ENCODE results near the gene GPR180. TPM values are rescaled to one million over a fixed set of nuclear protein-coding genes. Genes with fewer than 3 reads are reported as not detected.
A peak's percentile ranks its signal among the peaks of the same experiment; 100 is the strongest.

GPR180 gene
- total RNA-seq, 1 experiment from 2014 or later: 5.0 TPM

DNA sequence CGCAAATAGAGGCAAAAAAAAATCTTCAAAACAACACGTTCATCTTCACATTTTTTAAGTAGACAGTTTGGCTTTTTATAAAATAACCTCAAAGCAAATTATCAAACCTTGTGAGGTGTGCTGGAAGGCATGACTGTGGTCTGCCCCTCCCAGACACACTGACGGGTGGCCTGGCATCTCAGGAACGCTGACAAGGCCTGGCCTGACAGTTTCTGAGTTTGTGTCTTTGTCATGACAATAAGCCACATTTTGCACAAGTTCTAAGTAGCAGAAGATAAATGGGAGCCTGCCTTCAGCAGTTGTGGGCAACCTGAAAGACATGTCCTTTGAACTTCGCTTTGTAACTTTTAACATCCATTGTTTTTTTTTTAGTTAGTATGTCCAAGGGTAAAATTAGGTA, 72.2 kb downstream of the GPR180 start:
- peak; percentile 33 for DNase-seq (ENCODE audit: low spot score)
- CTCF ChIA-PET: interaction anchor here (1.0 to 4.1 kb wide), 4 partner anchors 13 to 53 kb away, joined by 3 to 33 read pairs (median 4); no protein-coding TSS in a partner anchor
- peak; percentile 15; the same call in 1 of the 2 replicates for TF ChIP-seq TEAD1 (CRISPR knock-in tag; IDR thresholded peaks at IDR 0.05)
- TF ChIP-seq, protein P1, sequence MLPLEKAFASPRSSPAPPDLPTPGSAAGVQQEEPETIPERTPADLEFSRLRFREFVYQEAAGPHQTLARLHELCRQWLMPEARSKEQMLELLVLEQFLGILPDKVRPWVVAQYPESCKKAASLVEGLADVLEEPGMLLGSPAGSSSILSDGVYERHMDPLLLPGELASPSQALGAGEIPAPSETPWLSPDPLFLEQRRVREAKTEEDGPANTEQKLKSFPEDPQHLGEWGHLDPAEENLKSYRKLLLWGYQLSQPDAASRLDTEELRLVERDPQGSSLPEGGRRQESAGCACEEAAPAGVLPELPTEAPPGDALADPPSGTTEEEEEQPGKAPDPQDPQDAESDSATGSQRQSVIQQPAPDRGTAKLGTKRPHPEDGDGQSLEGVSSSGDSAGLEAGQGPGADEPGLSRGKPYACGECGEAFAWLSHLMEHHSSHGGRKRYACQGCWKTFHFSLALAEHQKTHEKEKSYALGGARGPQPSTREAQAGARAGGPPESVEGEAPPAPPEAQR (CRISPR knock-in tag; IDR thresholded peaks at IDR 0.05): no peak
- no peak overlapping the region for H3K4me3 Mint-ChIP-seq
- no peaks in the 10 kb centered on the region; the same call in 1 of the 2 replicates for H3K27me3 Mint-ChIP-seq (ENCODE audit: low read depth)
- H3K9me3 Mint-ChIP-seq: no peaks in the 10 kb centered on the region
- POLR2A ChIA-PET: no interaction called here
- H3K27ac Mint-ChIP-seq: peak overlapping the region; percentile 71
- H3K4me1 Mint-ChIP-seq: peaks cover 20% of the 10 kb centered on the region
- H3K36me3 Mint-ChIP-seq: no peaks in the 10 kb centered on the region
- ATAC-seq: peak; percentile 73

DNA sequence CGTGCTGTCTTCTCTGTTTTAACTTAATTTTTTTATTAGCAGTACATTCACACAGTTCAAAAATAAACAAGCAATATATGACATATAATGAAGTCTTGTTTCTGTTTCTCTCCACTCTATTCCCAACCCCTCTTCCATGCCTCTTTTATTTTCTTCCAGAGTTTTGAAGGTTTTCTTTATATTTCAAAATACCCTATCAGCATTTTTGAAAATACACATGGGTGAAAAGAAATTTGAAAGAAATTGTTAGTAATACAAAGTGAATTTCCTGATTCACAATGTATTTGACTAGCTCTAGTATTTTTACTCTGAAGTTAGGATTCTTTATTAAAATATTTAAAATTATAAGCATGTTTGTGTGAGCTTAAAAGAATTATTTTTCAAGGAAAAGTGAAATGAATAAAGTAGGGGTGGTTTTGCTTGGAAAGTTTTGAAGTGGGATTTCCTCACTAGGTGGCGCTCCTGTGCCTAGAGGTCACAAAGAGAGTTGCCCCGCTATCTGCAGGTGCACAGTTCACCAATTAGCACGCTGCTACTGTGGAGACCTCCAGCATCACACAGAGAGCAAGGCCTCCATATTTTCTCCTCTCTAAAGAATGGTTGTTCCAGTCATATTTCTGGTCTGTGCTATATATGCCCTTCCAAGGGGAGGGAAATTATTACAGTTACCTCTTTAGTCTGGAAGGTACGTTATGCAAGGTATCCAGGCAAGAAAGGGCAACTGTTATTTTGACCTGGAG, 73.1 kb downstream of the GPR180 start:
- TF ChIP-seq, protein P2, sequence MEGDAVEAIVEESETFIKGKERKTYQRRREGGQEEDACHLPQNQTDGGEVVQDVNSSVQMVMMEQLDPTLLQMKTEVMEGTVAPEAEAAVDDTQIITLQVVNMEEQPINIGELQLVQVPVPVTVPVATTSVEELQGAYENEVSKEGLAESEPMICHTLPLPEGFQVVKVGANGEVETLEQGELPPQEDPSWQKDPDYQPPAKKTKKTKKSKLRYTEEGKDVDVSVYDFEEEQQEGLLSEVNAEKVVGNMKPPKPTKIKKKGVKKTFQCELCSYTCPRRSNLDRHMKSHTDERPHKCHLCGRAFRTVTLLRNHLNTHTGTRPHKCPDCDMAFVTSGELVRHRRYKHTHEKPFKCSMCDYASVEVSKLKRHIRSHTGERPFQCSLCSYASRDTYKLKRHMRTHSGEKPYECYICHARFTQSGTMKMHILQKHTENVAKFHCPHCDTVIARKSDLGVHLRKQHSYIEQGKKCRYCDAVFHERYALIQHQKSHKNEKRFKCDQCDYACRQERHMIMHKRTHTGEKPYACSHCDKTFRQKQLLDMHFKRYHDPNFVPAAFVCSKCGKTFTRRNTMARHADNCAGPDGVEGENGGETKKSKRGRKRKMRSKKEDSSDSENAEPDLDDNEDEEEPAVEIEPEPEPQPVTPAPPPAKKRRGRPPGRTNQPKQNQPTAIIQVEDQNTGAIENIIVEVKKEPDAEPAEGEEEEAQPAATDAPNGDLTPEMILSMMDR (IDR thresholded peaks at IDR 0.05): peak; percentile 68
- TF ChIP-seq, protein P3, sequence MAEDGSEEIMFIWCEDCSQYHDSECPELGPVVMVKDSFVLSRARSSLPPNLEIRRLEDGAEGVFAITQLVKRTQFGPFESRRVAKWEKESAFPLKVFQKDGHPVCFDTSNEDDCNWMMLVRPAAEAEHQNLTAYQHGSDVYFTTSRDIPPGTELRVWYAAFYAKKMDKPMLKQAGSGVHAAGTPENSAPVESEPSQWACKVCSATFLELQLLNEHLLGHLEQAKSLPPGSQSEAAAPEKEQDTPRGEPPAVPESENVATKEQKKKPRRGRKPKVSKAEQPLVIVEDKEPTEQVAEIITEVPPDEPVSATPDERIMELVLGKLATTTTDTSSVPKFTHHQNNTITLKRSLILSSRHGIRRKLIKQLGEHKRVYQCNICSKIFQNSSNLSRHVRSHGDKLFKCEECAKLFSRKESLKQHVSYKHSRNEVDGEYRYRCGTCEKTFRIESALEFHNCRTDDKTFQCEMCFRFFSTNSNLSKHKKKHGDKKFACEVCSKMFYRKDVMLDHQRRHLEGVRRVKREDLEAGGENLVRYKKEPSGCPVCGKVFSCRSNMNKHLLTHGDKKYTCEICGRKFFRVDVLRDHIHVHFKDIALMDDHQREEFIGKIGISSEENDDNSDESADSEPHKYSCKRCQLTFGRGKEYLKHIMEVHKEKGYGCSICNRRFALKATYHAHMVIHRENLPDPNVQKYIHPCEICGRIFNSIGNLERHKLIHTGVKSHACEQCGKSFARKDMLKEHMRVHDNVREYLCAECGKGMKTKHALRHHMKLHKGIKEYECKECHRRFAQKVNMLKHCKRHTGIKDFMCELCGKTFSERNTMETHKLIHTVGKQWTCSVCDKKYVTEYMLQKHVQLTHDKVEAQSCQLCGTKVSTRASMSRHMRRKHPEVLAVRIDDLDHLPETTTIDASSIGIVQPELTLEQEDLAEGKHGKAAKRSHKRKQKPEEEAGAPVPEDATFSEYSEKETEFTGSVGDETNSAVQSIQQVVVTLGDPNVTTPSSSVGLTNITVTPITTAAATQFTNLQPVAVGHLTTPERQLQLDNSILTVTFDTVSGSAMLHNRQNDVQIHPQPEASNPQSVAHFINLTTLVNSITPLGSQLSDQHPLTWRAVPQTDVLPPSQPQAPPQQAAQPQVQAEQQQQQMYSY (CRISPR knock-in tag; IDR thresholded peaks at IDR 0.05): no peak
- no peak for TF ChIP-seq ELF4 (CRISPR knock-in tag; IDR thresholded peaks at IDR 0.05; ENCODE audit: low read depth)
- TF ChIP-seq ZNF138 (CRISPR knock-in tag; conservative IDR thresholded peaks at IDR 0.05): no peak
- TF ChIP-seq JAZF1 (CRISPR knock-in tag; IDR thresholded peaks at IDR 0.05): no peak
- H3K36me3 Mint-ChIP-seq: no peaks in the 10 kb centered on the region
- peak; percentile 91 for ATAC-seq
- peak; percentile 78 for DNase-seq (ENCODE audit: low spot score)
- H3K27ac Mint-ChIP-seq: no peak overlapping the region
- H3K4me3 Mint-ChIP-seq: no peak overlapping the region
- POLR2A ChIA-PET: no interaction called here
- H3K27me3 Mint-ChIP-seq (ENCODE audit: low read depth): no peaks in the 10 kb centered on the region; the same call in 1 of the 2 replicates
- H3K9me3 Mint-ChIP-seq: no peaks in the 10 kb centered on the region
- CTCF ChIA-PET: interaction anchor here (0.6 to 4.1 kb wide), 11 partner anchors 11 to 275 kb away, joined by 3 to 33 read pairs (median 4); no protein-coding TSS in a partner anchor
- peaks cover 20% of the 10 kb centered on the region for H3K4me1 Mint-ChIP-seq

DNA sequence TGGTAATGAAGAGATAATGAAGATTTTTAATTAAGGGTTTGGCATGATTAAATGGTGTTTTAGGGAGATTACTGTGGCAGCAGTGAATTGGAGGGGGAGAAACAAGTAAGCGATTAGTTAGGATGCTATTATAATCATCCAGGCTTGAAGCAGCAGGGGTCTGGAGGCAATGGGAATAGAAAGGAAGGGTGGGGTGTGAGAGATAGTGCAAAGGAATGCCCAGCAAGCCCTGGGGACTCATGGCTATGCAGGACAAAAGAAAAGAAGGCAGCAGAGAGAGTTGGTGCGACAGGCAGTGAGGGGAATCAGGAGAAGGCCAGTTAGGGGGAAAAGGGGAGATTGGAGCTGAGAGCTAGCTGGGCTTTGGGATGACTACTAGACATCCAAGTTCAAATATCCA, 76.1 kb downstream of the GPR180 start:
- Mint-ChIP-seq H3K9me3 (no peaks in the 10 kb centered on the region), H3K4me1 (peaks cover 20% of the 10 kb centered on the region), H3K4me3 (no peak overlapping the region), H3K36me3 (no peaks in the 10 kb centered on the region), H3K27ac (no peak overlapping the region), H3K27me3 (ENCODE audit: low read depth) (no peaks in the 10 kb centered on the region; the same call in 1 of the 2 replicates)
- POLR2A ChIA-PET: no interaction called here
- CTCF ChIA-PET: interaction anchor here (0.6 kb wide), 1 partner anchor 272 kb away, joined by 3 read pairs; no protein-coding TSS in a partner anchor
- DNase-seq (ENCODE audit: low spot score) (no peak), ATAC-seq (peak; percentile 48)
- TF ChIP-seq SOX15 (CRISPR knock-in tag; IDR thresholded peaks at IDR 0.05) (no peak), FOXJ3 (CRISPR knock-in tag; IDR thresholded peaks at IDR 0.05; ENCODE audit: borderline replicate concordance) (no peak), IRF2 (CRISPR knock-in tag; IDR thresholded peaks at IDR 0.05; ENCODE audit: borderline replicate concordance, low read depth) (no peak), ZNF138 (CRISPR knock-in tag; conservative IDR thresholded peaks at IDR 0.05) (no peak), NR1H2 (CRISPR knock-in tag; IDR thresholded peaks at IDR 0.05) (no peak), KAT7 (CRISPR knock-in tag; IDR thresholded peaks at IDR 0.05; ENCODE audit: borderline replicate concordance) (no peak), ZNF121 (CRISPR knock-in tag; IDR thresholded peaks at IDR 0.05) (no peak), MXD4 (CRISPR knock-in tag; IDR thresholded peaks at IDR 0.05; ENCODE audit: borderline replicate concordance) (no peak), NFE2L1 (CRISPR knock-in tag; IDR thresholded peaks at IDR 0.05) (no peak)
- TF ChIP-seq, protein P4, sequence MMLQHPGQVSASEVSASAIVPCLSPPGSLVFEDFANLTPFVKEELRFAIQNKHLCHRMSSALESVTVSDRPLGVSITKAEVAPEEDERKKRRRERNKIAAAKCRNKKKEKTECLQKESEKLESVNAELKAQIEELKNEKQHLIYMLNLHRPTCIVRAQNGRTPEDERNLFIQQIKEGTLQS (CRISPR knock-in tag; conservative IDR thresholded peaks at IDR 0.05): no peak
- TF ChIP-seq, protein P3 (CRISPR knock-in tag; IDR thresholded peaks at IDR 0.05): no peak
- TF ChIP-seq, protein P5, sequence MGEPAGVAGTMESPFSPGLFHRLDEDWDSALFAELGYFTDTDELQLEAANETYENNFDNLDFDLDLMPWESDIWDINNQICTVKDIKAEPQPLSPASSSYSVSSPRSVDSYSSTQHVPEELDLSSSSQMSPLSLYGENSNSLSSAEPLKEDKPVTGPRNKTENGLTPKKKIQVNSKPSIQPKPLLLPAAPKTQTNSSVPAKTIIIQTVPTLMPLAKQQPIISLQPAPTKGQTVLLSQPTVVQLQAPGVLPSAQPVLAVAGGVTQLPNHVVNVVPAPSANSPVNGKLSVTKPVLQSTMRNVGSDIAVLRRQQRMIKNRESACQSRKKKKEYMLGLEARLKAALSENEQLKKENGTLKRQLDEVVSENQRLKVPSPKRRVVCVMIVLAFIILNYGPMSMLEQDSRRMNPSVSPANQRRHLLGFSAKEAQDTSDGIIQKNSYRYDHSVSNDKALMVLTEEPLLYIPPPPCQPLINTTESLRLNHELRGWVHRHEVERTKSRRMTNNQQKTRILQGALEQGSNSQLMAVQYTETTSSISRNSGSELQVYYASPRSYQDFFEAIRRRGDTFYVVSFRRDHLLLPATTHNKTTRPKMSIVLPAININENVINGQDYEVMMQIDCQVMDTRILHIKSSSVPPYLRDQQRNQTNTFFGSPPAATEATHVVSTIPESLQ (CRISPR knock-in tag; IDR thresholded peaks at IDR 0.05): no peak

Measured in WTC11 (cell line).